Measurements from ENCODE around the gene MTRFR.

GRCh38 chr12:123227581-123228258 is 5.5 kb upstream of the MTRFR start:
- TF ChIP-seq EP300 (IDR thresholded peaks at IDR 0.05) (no peak), CTCF (IDR thresholded peaks at IDR 0.05) (no peak), POLR2A (IDR thresholded peaks at IDR 0.05) (no peak)
